Fibroblast of lung (primary cell): ENCODE results near the gene SMAGP.

Source experiments
- CTCF ChIP-seq, 2 donors: IDR thresholded peaks in 1 of 2; conservative IDR thresholded peaks in 1 of 2; 1 replicate in 1 of 2; 2 replicates in 1 of 2; pipeline ENCODE4 v1.5.1; 2011 to 2012; ENCODE audit warnings: low read length in 2 of 2, control low read depth in 1 of 2, inconsistent platforms in 1 of 2, low read depth in 1 of 2, mild to moderate bottlenecking in 1 of 2
- EZH2 ChIP-seq: IDR thresholded peaks from 2 replicates; pipeline ENCODE4 v1.5.1; 2012; ENCODE audit warnings: low read length, control low read depth, mild to moderate bottlenecking; ENCODE audit errors: missing control alignments

- TF ChIP-seq EZH2 (no peak), CTCF (conservative IDR thresholded peaks at IDR 0.05 in 1 of 2, IDR thresholded peaks at IDR 0.05 in 1 of 2; ENCODE audit: low read depth in 1 of 2, low read length in 2 of 2) (no peak)
Observed at GRCh38 chr12:51229116-51229809, 41.0 kb downstream of the SMAGP start.
